ENCODE results near the gene CD209. TPM values are rescaled to one million over a fixed set of nuclear protein-coding genes. Genes with fewer than 3 reads are reported as not detected.
A peak's percentile ranks its signal among the peaks of the same experiment; 100 is the strongest.

Gene CD209
- total and polyA plus RNA-seq, 8 donors, result 0.19 to 7.0 (median 0.48) TPM

DNA sequence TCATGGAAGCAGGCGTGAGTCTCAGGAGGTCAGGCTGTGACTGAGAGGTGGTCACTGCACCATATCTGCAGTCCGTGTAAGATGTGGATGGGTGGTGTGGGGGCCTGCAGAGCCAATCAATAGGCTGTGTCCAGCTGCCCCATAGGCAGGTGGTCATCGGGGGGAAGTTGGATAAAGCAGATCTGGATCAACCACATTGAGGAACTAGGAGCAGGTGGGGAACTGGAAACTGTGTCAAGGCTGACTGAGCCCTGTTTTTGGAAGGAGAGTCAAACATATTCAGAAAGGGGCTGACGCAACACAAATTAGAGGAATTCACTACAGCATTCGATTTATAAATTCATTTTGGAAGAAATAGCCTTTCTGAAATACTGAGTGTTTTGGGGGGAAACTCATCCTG lies 30.7 kb upstream of the CD209 start:
- Histone ChIP-seq H3K4me1 (no peaks in the 10 kb centered on the region), H3K27me3 (no peaks in the 10 kb centered on the region), H3K36me3 (no peaks in the 10 kb centered on the region), H3K27ac (no peak overlapping the region), H3K4me3 (no peak overlapping the region), H3K9me3 (no peaks in the 10 kb centered on the region)
- TF ChIP-seq, protein P1, sequence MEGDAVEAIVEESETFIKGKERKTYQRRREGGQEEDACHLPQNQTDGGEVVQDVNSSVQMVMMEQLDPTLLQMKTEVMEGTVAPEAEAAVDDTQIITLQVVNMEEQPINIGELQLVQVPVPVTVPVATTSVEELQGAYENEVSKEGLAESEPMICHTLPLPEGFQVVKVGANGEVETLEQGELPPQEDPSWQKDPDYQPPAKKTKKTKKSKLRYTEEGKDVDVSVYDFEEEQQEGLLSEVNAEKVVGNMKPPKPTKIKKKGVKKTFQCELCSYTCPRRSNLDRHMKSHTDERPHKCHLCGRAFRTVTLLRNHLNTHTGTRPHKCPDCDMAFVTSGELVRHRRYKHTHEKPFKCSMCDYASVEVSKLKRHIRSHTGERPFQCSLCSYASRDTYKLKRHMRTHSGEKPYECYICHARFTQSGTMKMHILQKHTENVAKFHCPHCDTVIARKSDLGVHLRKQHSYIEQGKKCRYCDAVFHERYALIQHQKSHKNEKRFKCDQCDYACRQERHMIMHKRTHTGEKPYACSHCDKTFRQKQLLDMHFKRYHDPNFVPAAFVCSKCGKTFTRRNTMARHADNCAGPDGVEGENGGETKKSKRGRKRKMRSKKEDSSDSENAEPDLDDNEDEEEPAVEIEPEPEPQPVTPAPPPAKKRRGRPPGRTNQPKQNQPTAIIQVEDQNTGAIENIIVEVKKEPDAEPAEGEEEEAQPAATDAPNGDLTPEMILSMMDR (IDR thresholded peaks at IDR 0.05), result no peak
- ATAC-seq, result peak in 1 of 4 donors; percentile 36
- intact Hi-C loops (cut with DNase I), result no loop called here
- FAIRE-seq, result no peak
- DNase-seq, result no peak
- WGBS, 2 donors, result 50 to 53% methylated on average over 5 of the region's 5 CpGs

DNA sequence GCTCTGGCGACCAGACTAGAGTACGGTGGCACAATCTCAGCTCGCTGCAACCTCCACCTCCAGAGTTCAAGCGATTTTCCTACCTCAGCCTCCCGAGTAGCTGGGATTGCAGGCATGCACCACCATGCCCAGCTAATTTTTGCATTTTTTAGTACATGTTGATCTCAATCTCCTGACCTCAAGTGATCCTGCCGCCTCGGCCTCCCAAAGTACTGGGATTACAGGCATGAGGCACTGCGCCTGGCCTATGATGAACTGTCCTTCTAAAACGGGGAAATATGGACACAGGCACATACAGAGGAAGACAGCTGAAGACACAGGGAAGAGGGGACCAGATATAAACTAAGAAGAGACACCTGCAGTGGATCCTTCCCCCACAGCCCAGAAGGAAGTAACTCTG lies 28.4 kb upstream of the CD209 start:
- no peaks in the 10 kb centered on the region for H3K36me3 ChIP-seq
- no peaks in the 10 kb centered on the region for H3K4me1 ChIP-seq
- H3K4me3 ChIP-seq, result no peak overlapping the region
- no peak for FAIRE-seq
- H3K27me3 ChIP-seq, result no peaks in the 10 kb centered on the region
- intact Hi-C loops (cut with DNase I), result no loop called here
- no peak for DNase-seq
- TF ChIP-seq, protein P1 (IDR thresholded peaks at IDR 0.05), result no peak
- no peaks in the 10 kb centered on the region for H3K9me3 ChIP-seq
- ATAC-seq, result no peak
- WGBS, 2 donors, result 89 to 94% methylated on average over 9 of the region's 9 CpGs
- H3K27ac ChIP-seq, result no peak overlapping the region

DNA sequence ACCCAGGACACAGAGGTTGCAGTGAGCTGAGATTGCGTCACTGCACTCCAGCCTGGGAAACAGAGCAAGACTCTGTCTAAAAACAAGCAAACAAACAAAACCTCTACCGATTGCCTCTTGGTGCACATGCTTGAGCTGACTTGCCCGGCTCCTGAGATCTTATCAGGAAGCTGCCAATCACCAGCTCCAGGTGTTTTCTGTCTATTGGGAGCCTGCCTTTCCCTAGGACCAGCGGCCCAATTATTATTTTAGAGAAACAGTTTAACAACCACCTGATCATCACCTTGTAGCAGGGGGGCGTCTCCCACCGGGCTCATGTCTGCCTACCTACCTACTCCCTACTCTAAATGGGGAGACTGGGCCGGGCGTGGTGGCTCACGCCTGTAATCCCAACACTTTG lies 26.5 kb upstream of the CD209 start:
- 52 to 53% methylated on average over 9 of the region's 9 CpGs for WGBS, 2 donors
- H3K4me1 ChIP-seq, result no peaks in the 10 kb centered on the region
- TF ChIP-seq, protein P1 (IDR thresholded peaks at IDR 0.05), result no peak
- FAIRE-seq (no peak), DNase-seq (peak in 1 of 6 donors; percentile 24), ATAC-seq (peak in 3 of 4 donors; percentile 16 to 59 (median 29))
- H3K4me3 ChIP-seq, result no peak overlapping the region
- no peak overlapping the region for H3K27ac ChIP-seq
- H3K9me3 ChIP-seq, result no peaks in the 10 kb centered on the region
- intact Hi-C loops (cut with DNase I), result no loop called here
- H3K36me3 ChIP-seq, result no peaks in the 10 kb centered on the region
- no peaks in the 10 kb centered on the region for H3K27me3 ChIP-seq

DNA sequence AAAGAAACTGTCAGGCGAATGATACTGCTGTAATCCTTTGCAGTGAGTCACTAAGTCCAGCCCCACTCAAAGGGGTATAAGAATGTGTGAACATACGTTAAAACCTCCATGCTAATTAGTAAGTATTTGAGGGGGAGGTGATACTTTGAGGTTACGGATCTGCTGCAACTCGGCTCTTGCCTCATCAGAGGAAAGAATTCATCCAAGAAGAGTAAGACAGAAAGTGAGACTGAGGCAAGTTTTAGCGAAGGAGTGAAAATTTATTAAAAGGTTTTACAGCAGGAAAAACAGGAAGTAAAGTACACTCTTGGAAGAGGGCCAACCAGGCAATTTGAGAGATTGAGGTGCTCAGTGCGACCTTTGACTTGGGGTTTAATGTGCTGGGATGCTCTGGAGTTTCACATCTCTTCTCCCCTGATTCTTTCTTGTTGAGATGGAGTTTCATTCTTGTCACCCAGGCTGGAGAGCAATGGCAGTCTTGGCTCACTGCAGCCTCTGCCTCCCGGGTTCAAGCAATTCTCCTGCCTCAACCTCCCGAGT lies 25.5 kb upstream of the CD209 start:
- Histone ChIP-seq H3K4me3 (no peak overlapping the region), H3K9me3 (no peaks in the 10 kb centered on the region), H3K27me3 (no peaks in the 10 kb centered on the region), H3K36me3 (no peaks in the 10 kb centered on the region), H3K27ac (no peak overlapping the region), H3K4me1 (no peaks in the 10 kb centered on the region)
- FAIRE-seq, result no peak
- 68 to 69% methylated on average over 8 of the region's 8 CpGs for WGBS, 2 donors
- no peak for ATAC-seq
- TF ChIP-seq, protein P1 (IDR thresholded peaks at IDR 0.05), result no peak
- DNase-seq, result no peak
- intact Hi-C loops (cut with DNase I), result no loop called here

DNA sequence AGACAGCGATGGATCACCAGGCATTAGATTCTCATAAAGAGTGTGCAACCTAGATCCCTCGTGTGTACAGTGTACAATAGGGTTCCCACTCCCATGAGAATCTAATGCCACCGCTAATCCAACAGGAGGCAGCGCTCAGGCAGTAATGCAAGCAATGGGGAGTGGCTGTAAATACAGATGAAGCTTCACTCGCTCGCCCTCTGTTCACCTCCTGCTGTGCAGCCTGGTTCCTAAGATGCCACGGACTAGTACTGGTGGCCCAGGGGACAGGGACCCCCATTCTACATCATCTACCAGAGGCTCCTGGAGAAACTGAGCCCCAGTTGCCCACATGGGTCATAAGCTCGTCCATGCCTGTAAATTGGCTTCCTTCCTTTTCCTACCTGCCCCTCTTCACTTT lies 23.7 kb upstream of the CD209 start:
- Histone ChIP-seq H3K36me3 (no peaks in the 10 kb centered on the region), H3K27ac (no peak overlapping the region), H3K9me3 (no peaks in the 10 kb centered on the region), H3K27me3 (no peaks in the 10 kb centered on the region), H3K4me1 (no peaks in the 10 kb centered on the region), H3K4me3 (no peak overlapping the region)
- intact Hi-C loops (cut with DNase I), result no loop called here
- FAIRE-seq (no peak), DNase-seq (no peak), ATAC-seq (no peak)
- 63 to 76% methylated on average over 8 of the region's 8 CpGs for WGBS, 2 donors
- TF ChIP-seq, protein P1 (IDR thresholded peaks at IDR 0.05), result no peak
